B cell (primary cell): Measurements from ENCODE around the gene RECK.

ENCODE experiments used
- EZH2 ChIP-seq: IDR thresholded peaks from 2 replicates; pipeline ENCODE4 v1.6.1; 2012; ENCODE audit warnings: borderline replicate concordance, low read depth, mild to moderate bottlenecking, moderate library complexity, low read length; ENCODE audit not compliant: insufficient read depth, poor library complexity, severe bottlenecking
- TF ChIP-seq, protein P1 (sequence below): fragments of 200-600 bp; IDR thresholded peaks from one replicate; pipeline ENCODE4 v1.8.0; 2022; ENCODE audit warnings: antibody characterized with exemption, mild to moderate bottlenecking

DNA sequence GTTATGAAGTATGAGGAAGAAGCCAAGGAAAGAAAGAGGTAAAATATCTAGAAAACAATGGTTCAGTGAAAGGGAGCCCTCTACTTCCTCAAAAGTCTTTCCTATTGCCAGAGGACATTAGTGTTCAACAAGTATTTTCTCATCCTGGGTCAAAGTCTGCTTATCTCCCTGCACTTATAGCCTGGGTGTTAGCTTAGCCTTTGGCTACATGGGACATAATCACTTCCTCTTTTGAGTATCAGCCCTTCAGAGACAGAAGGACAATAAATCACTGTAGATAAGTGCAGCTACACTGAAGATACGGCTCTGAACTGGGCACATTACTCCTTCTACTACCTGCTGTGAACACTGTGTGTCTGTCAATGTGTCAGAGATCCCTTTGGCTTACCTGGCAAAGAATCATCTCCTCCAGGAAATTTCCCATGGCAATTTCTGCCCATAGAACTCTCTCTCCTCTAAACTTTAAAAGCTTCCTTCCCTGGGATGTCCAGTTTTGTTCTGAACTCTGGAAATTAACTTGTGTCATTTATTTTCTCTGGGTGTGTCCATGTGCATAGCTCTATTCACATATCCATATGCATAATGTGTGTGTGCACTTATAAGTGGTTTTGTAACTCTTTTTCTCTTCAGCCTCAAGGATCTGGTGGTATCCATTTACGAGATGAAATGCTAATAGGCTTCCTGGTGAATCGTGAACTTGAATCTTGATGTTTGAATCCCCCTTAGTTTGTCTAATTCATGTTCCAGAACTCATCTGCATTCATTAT is 30.0 kb upstream of the RECK start:
- no peak for TF ChIP-seq EZH2
- TF ChIP-seq, protein P1, sequence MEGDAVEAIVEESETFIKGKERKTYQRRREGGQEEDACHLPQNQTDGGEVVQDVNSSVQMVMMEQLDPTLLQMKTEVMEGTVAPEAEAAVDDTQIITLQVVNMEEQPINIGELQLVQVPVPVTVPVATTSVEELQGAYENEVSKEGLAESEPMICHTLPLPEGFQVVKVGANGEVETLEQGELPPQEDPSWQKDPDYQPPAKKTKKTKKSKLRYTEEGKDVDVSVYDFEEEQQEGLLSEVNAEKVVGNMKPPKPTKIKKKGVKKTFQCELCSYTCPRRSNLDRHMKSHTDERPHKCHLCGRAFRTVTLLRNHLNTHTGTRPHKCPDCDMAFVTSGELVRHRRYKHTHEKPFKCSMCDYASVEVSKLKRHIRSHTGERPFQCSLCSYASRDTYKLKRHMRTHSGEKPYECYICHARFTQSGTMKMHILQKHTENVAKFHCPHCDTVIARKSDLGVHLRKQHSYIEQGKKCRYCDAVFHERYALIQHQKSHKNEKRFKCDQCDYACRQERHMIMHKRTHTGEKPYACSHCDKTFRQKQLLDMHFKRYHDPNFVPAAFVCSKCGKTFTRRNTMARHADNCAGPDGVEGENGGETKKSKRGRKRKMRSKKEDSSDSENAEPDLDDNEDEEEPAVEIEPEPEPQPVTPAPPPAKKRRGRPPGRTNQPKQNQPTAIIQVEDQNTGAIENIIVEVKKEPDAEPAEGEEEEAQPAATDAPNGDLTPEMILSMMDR: no peak
